K562 (cell line): ENCODE measurements around the gene TMEM63C. TPM values are rescaled to one million over a fixed set of nuclear protein-coding genes. Genes with fewer than 3 reads are reported as not detected.

Experiments
- CHD1 ChIP-seq: fragments of 200-600 bp; sonication (generic); IDR thresholded peaks from one replicate; pipeline ENCODE4 v1.6.1; 2012; ENCODE audit warnings: mild to moderate bottlenecking, moderate library complexity, low read length, inconsistent platforms
- SIX5 ChIP-seq, 2 experiments: IDR thresholded peaks; 2 replicates each; pipeline ENCODE4 v1.6.1; 2011; ENCODE audit warnings: low read length in 2 of 2, borderline replicate concordance in 1 of 2, low read depth in 1 of 2, mild to moderate bottlenecking in 1 of 2, moderate library complexity in 1 of 2; ENCODE audit not compliant: insufficient read depth in 1 of 2
- ZNF197 ChIP-seq: fragments of 200-800 bp; sonication (Bioruptor generic); IDR thresholded peaks from 2 replicates; pipeline ENCODE4 v1.6.1; 2016; ENCODE audit warnings: low read depth, missing genetic modification characterization, missing compliant biosample characterization
- ZNF212 ChIP-seq: fragments of 450-650 bp; formaldehyde crosslinking; IDR thresholded peaks from 2 replicates; pipeline ENCODE4 v1.4.0; 2020; ENCODE audit warnings: mild to moderate bottlenecking
- polyA plus RNA-seq, 8 experiments: library from polyadenylated mRNA; depleted of rRNA in 4 of 8; stranded (reverse) in 5 of 8; unstranded in 3 of 8; fragments of >200 nt; fragmentation: Nextera tagmentation in 2 of 8; fragmentation: Illumina TruSeq in 1 of 8; extraction: Ambion mirVana in 2 of 8; extraction: Trizol in 1 of 8; gene quantifications; 2 replicates each; pipeline versions ENCODE4 v1.2.1 to v1.2.3, GENCODE V29; 2011 to 2014; ENCODE audit warnings: inconsistent platforms in 1 of 8, missing spikeins in 1 of 8
- total RNA-seq, 7 experiments: library from RNA; depleted of rRNA in 6 of 7; stranded (reverse); fragments of >200 nt in 6 of 7; fragmentation: Illumina TruSeq in 2 of 7; extraction: Trizol in 2 of 7; gene quantifications; 2 replicates each; pipeline versions ENCODE4 v1.2.1 to v1.2.3, GENCODE V29; 2011 to 2021; ENCODE audit warnings: low replicate concordance in 1 of 7
- TF ChIP-seq, protein P1 (sequence below): sonication (generic); formaldehyde crosslinking; IDR thresholded peaks from 2 replicates; pipeline ENCODE4 v1.5.0; 2020; ENCODE audit warnings: missing genetic modification reagents
- TF ChIP-seq, protein P2 (sequence below): sonication (generic); formaldehyde crosslinking; IDR thresholded peaks from 2 replicates; pipeline ENCODE4 v1.8.0; 2022; ENCODE audit warnings: mild to moderate bottlenecking, low read depth, missing genetic modification reagents
- TF ChIP-seq, protein P3 (sequence below), 2 experiments: fragments of 450-650 bp; formaldehyde crosslinking in 1 of 2; IDR thresholded peaks; 2 replicates each; pipeline versions ENCODE4 v1.4.0 to v1.6.1; 2014 to 2020; ENCODE audit warnings: mild to moderate bottlenecking in 2 of 2, borderline replicate concordance in 1 of 2, low read depth in 1 of 2
- TF ChIP-seq, protein P4 (sequence below), 2 experiments: IDR thresholded peaks in 1 of 2; conservative IDR thresholded peaks in 1 of 2; 2 replicates each; pipeline ENCODE4 v1.6.1; 2016; ENCODE audit warnings: low read depth in 2 of 2, mild to moderate bottlenecking in 1 of 2, missing compliant biosample characterization in 1 of 2, missing genetic modification characterization in 1 of 2, moderate library complexity in 1 of 2

Gene TMEM63C
- total and polyA plus RNA-seq, 9 of the 15 experiments (the other 6 are each of a cell fraction or from before 2014, with no cell fraction given) = 0.07 TPM; not detected in 8

DNA sequence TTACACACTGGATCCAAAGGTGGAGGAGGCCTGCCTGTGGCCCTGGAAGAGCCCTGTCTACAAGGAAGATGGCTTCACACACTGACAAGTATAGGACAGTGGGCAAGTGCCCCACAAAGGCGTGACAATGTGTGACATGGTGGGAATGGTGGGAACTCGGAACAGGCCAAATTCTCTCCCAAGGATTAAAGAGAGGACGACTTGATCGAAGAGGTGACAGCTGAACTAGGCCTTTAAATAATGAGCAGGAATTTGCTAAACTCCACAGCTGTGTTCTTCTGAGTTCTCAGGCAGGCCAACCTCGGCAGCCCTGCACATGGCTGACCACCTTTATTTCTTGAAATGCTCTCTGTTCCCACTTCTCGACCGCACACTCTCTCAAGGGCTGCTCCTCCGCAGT is 115.3 kb downstream of the TMEM63C start (continued):
- TF ChIP-seq, protein P1, sequence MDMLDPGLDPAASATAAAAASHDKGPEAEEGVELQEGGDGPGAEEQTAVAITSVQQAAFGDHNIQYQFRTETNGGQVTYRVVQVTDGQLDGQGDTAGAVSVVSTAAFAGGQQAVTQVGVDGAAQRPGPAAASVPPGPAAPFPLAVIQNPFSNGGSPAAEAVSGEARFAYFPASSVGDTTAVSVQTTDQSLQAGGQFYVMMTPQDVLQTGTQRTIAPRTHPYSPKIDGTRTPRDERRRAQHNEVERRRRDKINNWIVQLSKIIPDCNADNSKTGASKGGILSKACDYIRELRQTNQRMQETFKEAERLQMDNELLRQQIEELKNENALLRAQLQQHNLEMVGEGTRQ = no peak
- TF ChIP-seq, protein P2, sequence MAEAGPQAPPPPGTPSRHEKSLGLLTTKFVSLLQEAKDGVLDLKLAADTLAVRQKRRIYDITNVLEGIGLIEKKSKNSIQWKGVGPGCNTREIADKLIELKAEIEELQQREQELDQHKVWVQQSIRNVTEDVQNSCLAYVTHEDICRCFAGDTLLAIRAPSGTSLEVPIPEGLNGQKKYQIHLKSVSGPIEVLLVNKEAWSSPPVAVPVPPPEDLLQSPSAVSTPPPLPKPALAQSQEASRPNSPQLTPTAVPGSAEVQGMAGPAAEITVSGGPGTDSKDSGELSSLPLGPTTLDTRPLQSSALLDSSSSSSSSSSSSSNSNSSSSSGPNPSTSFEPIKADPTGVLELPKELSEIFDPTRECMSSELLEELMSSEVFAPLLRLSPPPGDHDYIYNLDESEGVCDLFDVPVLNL = no peak
- TF ChIP-seq ZNF197 (no peak), ZNF212 (CRISPR knock-in tag) (no peak), SIX5 (IDR thresholded peaks at IDR 0.05; ENCODE audit: borderline replicate concordance in 1 of 2, insufficient read depth in 1 of 2, low read depth in 1 of 2, low read length in 2 of 2) (no peak), CHD1 (no peak)
- TF ChIP-seq, protein P3, sequence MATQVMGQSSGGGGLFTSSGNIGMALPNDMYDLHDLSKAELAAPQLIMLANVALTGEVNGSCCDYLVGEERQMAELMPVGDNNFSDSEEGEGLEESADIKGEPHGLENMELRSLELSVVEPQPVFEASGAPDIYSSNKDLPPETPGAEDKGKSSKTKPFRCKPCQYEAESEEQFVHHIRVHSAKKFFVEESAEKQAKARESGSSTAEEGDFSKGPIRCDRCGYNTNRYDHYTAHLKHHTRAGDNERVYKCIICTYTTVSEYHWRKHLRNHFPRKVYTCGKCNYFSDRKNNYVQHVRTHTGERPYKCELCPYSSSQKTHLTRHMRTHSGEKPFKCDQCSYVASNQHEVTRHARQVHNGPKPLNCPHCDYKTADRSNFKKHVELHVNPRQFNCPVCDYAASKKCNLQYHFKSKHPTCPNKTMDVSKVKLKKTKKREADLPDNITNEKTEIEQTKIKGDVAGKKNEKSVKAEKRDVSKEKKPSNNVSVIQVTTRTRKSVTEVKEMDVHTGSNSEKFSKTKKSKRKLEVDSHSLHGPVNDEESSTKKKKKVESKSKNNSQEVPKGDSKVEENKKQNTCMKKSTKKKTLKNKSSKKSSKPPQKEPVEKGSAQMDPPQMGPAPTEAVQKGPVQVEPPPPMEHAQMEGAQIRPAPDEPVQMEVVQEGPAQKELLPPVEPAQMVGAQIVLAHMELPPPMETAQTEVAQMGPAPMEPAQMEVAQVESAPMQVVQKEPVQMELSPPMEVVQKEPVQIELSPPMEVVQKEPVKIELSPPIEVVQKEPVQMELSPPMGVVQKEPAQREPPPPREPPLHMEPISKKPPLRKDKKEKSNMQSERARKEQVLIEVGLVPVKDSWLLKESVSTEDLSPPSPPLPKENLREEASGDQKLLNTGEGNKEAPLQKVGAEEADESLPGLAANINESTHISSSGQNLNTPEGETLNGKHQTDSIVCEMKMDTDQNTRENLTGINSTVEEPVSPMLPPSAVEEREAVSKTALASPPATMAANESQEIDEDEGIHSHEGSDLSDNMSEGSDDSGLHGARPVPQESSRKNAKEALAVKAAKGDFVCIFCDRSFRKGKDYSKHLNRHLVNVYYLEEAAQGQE (IDR thresholded peaks at IDR 0.05; ENCODE audit: borderline replicate concordance) = no peak
- TF ChIP-seq, protein P3 (CRISPR knock-in tag; IDR thresholded peaks at IDR 0.05; ENCODE audit: low read depth) = no peak
- TF ChIP-seq, protein P4, sequence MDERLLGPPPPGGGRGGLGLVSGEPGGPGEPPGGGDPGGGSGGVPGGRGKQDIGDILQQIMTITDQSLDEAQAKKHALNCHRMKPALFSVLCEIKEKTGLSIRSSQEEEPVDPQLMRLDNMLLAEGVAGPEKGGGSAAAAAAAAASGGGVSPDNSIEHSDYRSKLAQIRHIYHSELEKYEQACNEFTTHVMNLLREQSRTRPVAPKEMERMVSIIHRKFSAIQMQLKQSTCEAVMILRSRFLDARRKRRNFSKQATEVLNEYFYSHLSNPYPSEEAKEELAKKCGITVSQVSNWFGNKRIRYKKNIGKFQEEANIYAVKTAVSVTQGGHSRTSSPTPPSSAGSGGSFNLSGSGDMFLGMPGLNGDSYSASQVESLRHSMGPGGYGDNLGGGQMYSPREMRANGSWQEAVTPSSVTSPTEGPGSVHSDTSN (CRISPR knock-in tag; IDR thresholded peaks at IDR 0.05; ENCODE audit: low read depth) = no peak
- TF ChIP-seq, protein P4 (tag; conservative IDR thresholded peaks at IDR 0.05; ENCODE audit: low read depth) = no peak
